ENCODE results near the gene METTL2A.
"Not testable (repeated sequence)": the region's sequence is repeated elsewhere in the genome, so short reads cannot be mapped to it uniquely, and the experiment has no call there.

The METTL2A gene

GRCh38 chr17:62473030-62473982 lies 49.6 kb downstream of the METTL2A start:
- not testable (repeated sequence) for DNase-seq

GRCh38 chr17:62477111-62477510 lies 53.4 kb downstream of the METTL2A start:
- DNase-seq, result not testable (repeated sequence)

GRCh38 chr17:62477718-62478408 lies 54.2 kb downstream of the METTL2A start:
- peak; percentile 30 for DNase-seq

- peak; percentile 91 for DNase-seq
Observed at GRCh38 chr17:62478424-62478879, 54.8 kb downstream of the METTL2A start, which contains the start of gene TLK2. TSS of gene TLK2 (plus strand) at chr17:62478825. CDS start at chr17:62481126, 2,301 bp downstream.

- not testable (repeated sequence) for DNase-seq
Observed at GRCh38 chr17:62478880-62479638, 55.4 kb downstream of the METTL2A start.

- not testable (repeated sequence) for DNase-seq
Observed at GRCh38 chr17:62479639-62480258, 56.1 kb downstream of the METTL2A start.

- not testable (repeated sequence) for DNase-seq
Observed at GRCh38 chr17:62482553-62482952, 58.9 kb downstream of the METTL2A start.

GRCh38 chr17:62490990-62491389 lies 67.3 kb downstream of the METTL2A start:
- DNase-seq, result not testable (repeated sequence)

GRCh38 chr17:62493049-62493655 lies 69.5 kb downstream of the METTL2A start:
- DNase-seq, result not testable (repeated sequence)

- DNase-seq, result not testable (repeated sequence)
Observed at GRCh38 chr17:62494073-62494472, 70.4 kb downstream of the METTL2A start.

- DNase-seq, result not testable (repeated sequence)
Observed at GRCh38 chr17:62496344-62496743, 72.6 kb downstream of the METTL2A start.

GRCh38 chr17:62498796-62499195 lies 75.1 kb downstream of the METTL2A start:
- DNase-seq, result not testable (repeated sequence)
